Gastroesophageal sphincter (tissue), 4 donors: ENCODE results near the gene SLC24A3. TPM values are rescaled to one million over a fixed set of nuclear protein-coding genes. Genes with fewer than 3 reads are reported as not detected.

ENCODE experiments used
- ATAC-seq: fragments of 150-250 bp; one replicate; pipeline ENCODE4 v1.9.1; 2016; ENCODE audit warnings: mild to moderate bottlenecking, moderate library complexity
- H3K27ac ChIP-seq, 4 donors: fragments of 200-600 bp; sonication (generic) in 3 of 4; 1 replicate in 3 of 4; 2 replicates in 1 of 4; pipeline ENCODE4 v1.5.1; 2016 to 2019
- H3K27me3 ChIP-seq: fragments of 200-600 bp; sonication (generic); one replicate; pipeline ENCODE4 v1.5.1; 2019
- H3K36me3 ChIP-seq, 2 donors: fragments of 200-600 bp; sonication (generic); one replicate each; pipeline ENCODE4 v1.5.1; 2019; ENCODE audit warnings: control low read depth in 1 of 2
- H3K4me1 ChIP-seq, 3 donors: fragments of 200-600 bp; sonication (generic); 1 replicate in 2 of 3; 2 replicates in 1 of 3; pipeline ENCODE4 v1.5.1; 2016 to 2019; ENCODE audit warnings: control low read depth in 2 of 3
- H3K4me3 ChIP-seq, 2 donors: fragments of 200-600 bp; sonication (generic); one replicate each; pipeline ENCODE4 v1.5.1; 2019; ENCODE audit warnings: mild to moderate bottlenecking in 1 of 2, moderate library complexity in 1 of 2
- H3K9me3 ChIP-seq, 3 donors: fragments of 200-600 bp; sonication (generic); one replicate each; pipeline ENCODE4 v1.5.1; 2017 to 2019; ENCODE audit warnings: control low read depth in 2 of 3
- CTCF ChIP-seq, 4 experiments: fragments of 200-600 bp in 2 of 4; fragments of 450-650 bp in 2 of 4; sonication (generic) in 1 of 4; IDR thresholded peaks; one replicate each; pipeline ENCODE4 v1.5.1; 2017 to 2019; ENCODE audit warnings: antibody characterized with exemption in 4 of 4, mild to moderate bottlenecking in 2 of 4, moderate library complexity in 2 of 4
- EP300 ChIP-seq: sonication (generic); formaldehyde crosslinking; IDR thresholded peaks from one replicate; pipeline ENCODE4 v1.6.1; 2017; ENCODE audit warnings: antibody characterized with exemption, mild to moderate bottlenecking
- POLR2A ChIP-seq, 2 donors: fragments of 450-650 bp; IDR thresholded peaks; one replicate each; pipeline ENCODE4 v1.6.1; 2017; ENCODE audit warnings: antibody characterized with exemption in 2 of 2, mild to moderate bottlenecking in 2 of 2, moderate library complexity in 1 of 2
- POLR2AphosphoS5 ChIP-seq: sonication (generic); formaldehyde crosslinking; IDR thresholded peaks from one replicate; pipeline ENCODE4 v1.6.1; 2017; ENCODE audit warnings: antibody characterized with exemption
- WGBS, 2 donors: methylation state at CpG; one replicate each; pipeline ENCODE4 v1.1.5; 2018; ENCODE audit warnings: low coverage in 1 of 2; 5-methylcytosine and 5-hydroxymethylcytosine counted together
- total RNA-seq, 4 donors: library from RNA; depleted of rRNA; stranded (reverse); fragments of >200 nt; gene quantifications; one replicate each; pipeline ENCODE4 v1.1.0, GENCODE V29; 2016

SLC24A3 gene
- total RNA-seq, 4 donors from 2014 or later = 2.7 to 13.5 (median 5.5) TPM

GRCh38 chr20:19771031-19771430 is 558.6 kb downstream of the SLC24A3 start:
- H3K4me1 ChIP-seq = peaks cover 0 to 31% (median 0%) of the 10 kb centered on the region in 3 donors
- no peaks in the 10 kb centered on the region for H3K9me3 ChIP-seq
- 100% methylated on average over 2 of the region's 2 CpGs; no CpG with 5 or more reads in 1 of the 2 donors for WGBS, 2 donors
- H3K36me3 ChIP-seq = peaks cover 0 to 10% of the 10 kb centered on the region in 2 donors
- ATAC-seq = no peak
- H3K27ac ChIP-seq = no peak overlapping the region
- no peaks in the 10 kb centered on the region for H3K27me3 ChIP-seq
- TF ChIP-seq EP300 (no peak), CTCF (IDR thresholded peaks at IDR 0.05) (no peak), POLR2A (IDR thresholded peaks at IDR 0.05) (no peak), POLR2AphosphoS5 (no peak)
- no peak overlapping the region for H3K4me3 ChIP-seq
